WI38 (cell line): Measurements from ENCODE around the gene SH3RF3.

Source experiments
- H3K4me3 ChIP-seq: 2 replicates; pipeline ENCODE4 v1.5.1; 2011; ENCODE audit warnings: low read depth, mild to moderate bottlenecking, control low read depth, low read length
- CTCF ChIP-seq: IDR thresholded peaks from 2 replicates; pipeline ENCODE4 v1.5.1; 2012; ENCODE audit warnings: low read depth, mild to moderate bottlenecking, control low read depth, low read length

SH3RF3 gene

GRCh38 chr2:109425411-109425810 is 296.4 kb downstream of the SH3RF3 start:
- H3K4me3 ChIP-seq: no peak overlapping the region

GRCh38 chr2:109427661-109428091 is 298.7 kb downstream of the SH3RF3 start:
- no peak for TF ChIP-seq CTCF
- no peak overlapping the region for H3K4me3 ChIP-seq

More at GRCh38 chr2:109425411-109425810, 296.4 kb downstream of the SH3RF3 start:
- no peak for TF ChIP-seq CTCF

DNA sequence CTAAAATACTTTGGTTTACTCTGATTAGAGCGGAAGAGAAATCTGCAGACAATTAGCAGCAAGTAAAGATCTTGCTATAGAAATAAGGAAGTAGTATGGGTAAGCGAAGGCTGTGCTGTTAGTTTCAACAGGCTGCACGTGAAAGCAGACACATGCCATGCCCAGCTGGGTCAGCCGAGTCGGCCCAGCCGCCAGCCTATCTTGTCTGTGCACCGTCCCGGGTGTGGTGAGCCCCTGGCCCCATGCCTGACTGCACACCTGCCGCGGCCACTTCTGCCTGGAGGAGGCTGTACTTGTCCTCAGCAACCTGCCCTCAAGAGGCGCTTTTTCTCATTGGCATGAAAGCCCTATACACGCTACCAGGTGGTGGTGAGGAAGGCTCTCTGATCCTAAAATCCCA is 299.3 kb downstream of the SH3RF3 start:
- no peak for TF ChIP-seq CTCF

DNA sequence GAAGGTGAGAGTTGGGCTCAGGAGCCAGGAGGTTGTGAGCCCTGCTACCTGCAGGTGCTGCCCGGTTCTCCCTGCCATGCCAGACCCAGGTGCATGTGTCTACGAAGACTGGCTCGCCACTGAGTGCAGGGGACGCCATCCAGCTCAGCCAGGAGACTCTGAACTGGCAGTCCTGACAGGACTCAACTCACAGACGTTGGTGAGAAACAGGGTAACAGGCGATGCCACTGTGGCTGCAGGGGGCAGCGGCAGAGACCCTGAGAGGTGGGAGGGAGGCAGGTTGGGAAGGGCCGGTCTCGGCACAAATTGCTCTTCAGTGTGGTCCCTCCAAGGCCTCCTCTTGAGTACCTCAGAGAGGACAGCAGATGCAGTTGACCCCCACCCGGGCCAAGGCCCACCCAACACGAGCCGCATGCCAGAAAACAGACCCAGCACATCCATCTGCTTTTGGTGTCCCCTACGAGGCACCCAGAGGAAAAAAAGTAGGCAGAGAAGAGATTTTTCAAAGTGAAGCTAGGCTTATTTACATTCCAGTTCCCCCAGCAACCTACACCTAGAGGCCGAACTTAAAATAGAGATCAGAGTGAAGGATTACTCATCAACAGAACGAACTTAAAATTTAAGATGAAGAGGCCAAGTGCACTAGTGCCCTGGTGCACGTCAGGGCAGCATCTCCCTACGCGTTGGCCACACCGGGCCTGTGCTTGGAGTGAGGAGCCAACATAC is 300.0 kb downstream of the SH3RF3 start:
- TF ChIP-seq CTCF: no peak

More for the DNA sequence above, 299.3 kb downstream of the SH3RF3 start:
- H3K4me3 ChIP-seq: no peak overlapping the region

DNA sequence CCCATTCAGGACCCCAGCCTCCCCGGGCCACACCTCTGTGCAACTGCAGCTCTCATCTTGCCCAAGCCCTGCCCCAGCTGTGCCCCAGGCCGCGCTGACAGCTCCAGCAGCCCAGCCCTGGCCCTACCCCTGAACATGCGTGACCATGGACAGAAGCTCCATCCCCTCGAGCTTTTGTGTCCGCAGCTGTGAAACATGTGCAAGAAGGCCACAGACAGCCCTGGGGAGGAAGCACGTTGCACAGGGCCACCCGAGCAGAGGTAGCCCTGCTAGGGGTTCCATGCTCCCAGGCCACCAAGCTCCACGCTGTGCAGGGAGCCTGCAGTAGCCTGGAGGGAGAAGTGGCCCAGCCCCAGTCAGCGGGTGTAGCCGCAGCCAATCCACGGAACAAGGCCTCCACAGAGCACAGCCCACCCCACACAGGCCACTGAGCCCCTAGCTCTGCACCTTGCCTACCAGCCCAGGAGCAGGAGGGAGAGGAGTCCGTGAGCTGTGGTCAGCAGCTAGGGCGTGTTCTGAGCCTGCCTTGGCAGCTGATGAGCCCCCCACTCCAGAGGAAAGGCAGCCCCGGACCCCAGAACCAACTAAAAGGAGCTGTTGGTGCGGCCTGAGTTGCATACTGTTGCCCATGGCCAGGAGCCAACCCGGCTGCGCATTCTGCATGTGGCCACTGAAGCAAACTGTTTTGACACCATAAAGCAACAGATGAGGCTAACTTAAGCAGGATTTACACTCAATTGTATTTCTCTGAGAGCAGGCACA is 300.7 kb downstream of the SH3RF3 start:
- H3K4me3 ChIP-seq: no peak overlapping the region
- TF ChIP-seq CTCF: no peak

More for the DNA sequence above, 300.0 kb downstream of the SH3RF3 start:
- H3K4me3 ChIP-seq: no peak overlapping the region

- TF ChIP-seq CTCF: no peak
- no peak overlapping the region for H3K4me3 ChIP-seq
Observed at GRCh38 chr2:109430329-109430636, 301.3 kb downstream of the SH3RF3 start.

DNA sequence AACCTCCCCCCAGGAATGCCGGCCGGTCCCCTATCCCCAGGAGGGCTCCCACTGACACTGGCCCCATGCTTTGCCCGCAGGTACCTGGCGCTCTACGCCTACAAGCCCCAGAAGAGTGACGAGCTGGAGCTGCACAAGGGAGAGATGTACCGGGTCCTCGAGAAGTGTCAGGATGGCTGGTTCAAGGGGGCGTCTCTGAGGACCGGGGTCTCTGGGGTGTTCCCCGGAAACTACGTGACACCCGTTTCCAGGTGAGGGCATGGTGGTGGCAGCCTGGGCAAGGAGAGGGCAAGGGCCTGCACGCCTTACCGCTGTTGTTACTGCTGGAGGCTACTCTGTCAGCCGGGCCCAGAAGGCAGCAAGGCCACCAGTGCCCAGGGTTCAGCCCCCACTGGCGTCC is 303.4 kb downstream of the SH3RF3 start:
- TF ChIP-seq CTCF: no peak
- H3K4me3 ChIP-seq: no peak overlapping the region
